ENCODE results near the gene OXA1L.
A peak's percentile ranks its signal among the peaks of the same experiment; 100 is the strongest.

OXA1L gene

GRCh38 chr14:22767323-22767589 is 768 bp downstream of the OXA1L start:
- POLR2A ChIA-PET (ENCODE audit: low non-redundant PET) = interaction anchor here (1.5 kb wide), 1 partner anchor 70 kb away, joined by 4 read pairs; no protein-coding TSS in a partner anchor
- CTCF ChIA-PET = interaction anchor here (1.6 kb wide), 1 partner anchor 114 kb away, joined by 5 read pairs; no protein-coding TSS in a partner anchor
- TF ChIP-seq, protein P1, sequence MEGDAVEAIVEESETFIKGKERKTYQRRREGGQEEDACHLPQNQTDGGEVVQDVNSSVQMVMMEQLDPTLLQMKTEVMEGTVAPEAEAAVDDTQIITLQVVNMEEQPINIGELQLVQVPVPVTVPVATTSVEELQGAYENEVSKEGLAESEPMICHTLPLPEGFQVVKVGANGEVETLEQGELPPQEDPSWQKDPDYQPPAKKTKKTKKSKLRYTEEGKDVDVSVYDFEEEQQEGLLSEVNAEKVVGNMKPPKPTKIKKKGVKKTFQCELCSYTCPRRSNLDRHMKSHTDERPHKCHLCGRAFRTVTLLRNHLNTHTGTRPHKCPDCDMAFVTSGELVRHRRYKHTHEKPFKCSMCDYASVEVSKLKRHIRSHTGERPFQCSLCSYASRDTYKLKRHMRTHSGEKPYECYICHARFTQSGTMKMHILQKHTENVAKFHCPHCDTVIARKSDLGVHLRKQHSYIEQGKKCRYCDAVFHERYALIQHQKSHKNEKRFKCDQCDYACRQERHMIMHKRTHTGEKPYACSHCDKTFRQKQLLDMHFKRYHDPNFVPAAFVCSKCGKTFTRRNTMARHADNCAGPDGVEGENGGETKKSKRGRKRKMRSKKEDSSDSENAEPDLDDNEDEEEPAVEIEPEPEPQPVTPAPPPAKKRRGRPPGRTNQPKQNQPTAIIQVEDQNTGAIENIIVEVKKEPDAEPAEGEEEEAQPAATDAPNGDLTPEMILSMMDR (conservative IDR thresholded peaks at IDR 0.05; ENCODE audit: low read depth) = no peak
- DNase-seq (ENCODE audit: low spot score) = no peak
- H3K27ac ChIP-seq = peak overlapping the region; percentile 85

- no peak overlapping the region for H3K27ac ChIP-seq
- CTCF ChIA-PET = interaction anchor here (0.7 to 0.8 kb wide), 2 partner anchors 28 to 212 kb away, joined by 3 to 5 read pairs; no protein-coding TSS in a partner anchor
- TF ChIP-seq, protein P1 (conservative IDR thresholded peaks at IDR 0.05; ENCODE audit: low read depth) = no peak
- POLR2A ChIA-PET (ENCODE audit: low non-redundant PET) = no interaction called here
- no peak for DNase-seq (ENCODE audit: low spot score)
Observed at GRCh38 chr14:22768947-22769346, 2.5 kb downstream of the OXA1L start.

- ChIA-PET CTCF (interaction anchor here (0.7 to 0.8 kb wide), 2 partner anchors 28 to 212 kb away, joined by 3 to 5 read pairs; no protein-coding TSS in a partner anchor), POLR2A (ENCODE audit: low non-redundant PET) (no interaction called here)
- DNase-seq (ENCODE audit: low spot score) = no peak
- H3K27ac ChIP-seq = no peak overlapping the region
- TF ChIP-seq, protein P1 (conservative IDR thresholded peaks at IDR 0.05; ENCODE audit: low read depth) = no peak
Observed at GRCh38 chr14:22769369-22769768, 2.9 kb downstream of the OXA1L start.

GRCh38 chr14:22770481-22771187 is 4.1 kb downstream of the OXA1L start:
- POLR2A ChIA-PET (ENCODE audit: low non-redundant PET) = no interaction called here
- TF ChIP-seq, protein P1 (conservative IDR thresholded peaks at IDR 0.05; ENCODE audit: low read depth) = no peak
- H3K27ac ChIP-seq = no peak overlapping the region
- no peak for DNase-seq (ENCODE audit: low spot score)
- CTCF ChIA-PET = no interaction called here

DNA sequence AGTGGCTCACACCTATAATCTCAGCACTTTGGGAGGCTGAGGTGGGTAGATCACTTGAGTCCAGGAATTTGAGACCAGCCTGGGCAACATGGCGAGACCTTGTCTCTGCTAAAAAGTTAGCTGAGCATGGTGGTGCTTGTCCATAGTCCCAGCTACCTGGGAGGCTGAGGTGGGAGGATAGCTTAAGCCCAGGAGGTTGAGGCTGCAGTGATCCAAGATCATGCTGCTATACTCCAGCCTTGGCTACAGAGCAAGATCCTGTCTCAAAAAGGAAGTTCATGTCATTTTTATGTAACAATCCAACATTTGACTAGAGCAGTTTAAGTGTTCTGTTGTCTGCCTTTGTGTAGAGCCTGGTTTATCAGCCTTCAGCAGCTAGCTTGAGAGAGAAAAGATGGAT is 6.2 kb downstream of the OXA1L start:
- H3K27ac ChIP-seq = no peak overlapping the region
- no peak for DNase-seq (ENCODE audit: low spot score)
- CTCF ChIA-PET = no interaction called here
- POLR2A ChIA-PET (ENCODE audit: low non-redundant PET) = no interaction called here
- TF ChIP-seq, protein P1 (conservative IDR thresholded peaks at IDR 0.05; ENCODE audit: low read depth) = no peak

GRCh38 chr14:22773162-22774010 is 6.9 kb downstream of the OXA1L start:
- TF ChIP-seq, protein P1 (conservative IDR thresholded peaks at IDR 0.05; ENCODE audit: low read depth) = no peak
- no peak overlapping the region for H3K27ac ChIP-seq
- ChIA-PET POLR2A (ENCODE audit: low non-redundant PET) (interaction anchor here (0.7 kb wide), 1 partner anchor 105 kb away, joined by 3 read pairs; no protein-coding TSS in a partner anchor), CTCF (interaction anchor here (1.0 kb wide), 1 partner anchor 203 kb away, joined by 3 read pairs; no protein-coding TSS in a partner anchor)
- DNase-seq (ENCODE audit: low spot score) = no peak
